Mucosa of descending colon (tissue), 3 donors: ENCODE data around the gene PXN. TPM values are rescaled to one million over a fixed set of nuclear protein-coding genes. Genes with fewer than 3 reads are reported as not detected.
"Not testable (repeated sequence)": the region's sequence is repeated elsewhere in the genome, so short reads cannot be mapped to it uniquely, and the experiment has no call there.

Experiments
- ATAC-seq: fragments of 200-7000 bp; cut with Tn5 transposase; one replicate; pipeline ENCODE4 v1.9.1; 2020; ENCODE audit warnings: mild to moderate bottlenecking, moderate library complexity
- DNase-seq, 3 donors: peaks; one replicate each; pipeline ENCODE4 v3.0.0-alpha.2; 2020
- H3K36me3 ChIP-seq: fragments of 200-600 bp; one replicate; pipeline ENCODE4 v1.8.0; 2021; ENCODE audit warnings: low read depth, mild to moderate bottlenecking
- H3K4me1 ChIP-seq: fragments of 200-600 bp; one replicate; pipeline ENCODE4 v1.8.0; 2021; ENCODE audit warnings: low read depth, mild to moderate bottlenecking
- H3K4me3 ChIP-seq: fragments of 200-600 bp; one replicate; pipeline ENCODE4 v1.8.0; 2021; ENCODE audit warnings: mild to moderate bottlenecking
- H3K9me3 ChIP-seq: fragments of 200-600 bp; one replicate; pipeline ENCODE4 v1.8.0; 2021; ENCODE audit warnings: mild to moderate bottlenecking
- intact Hi-C, 2 donors: fragments of 100-400 bp; cut with DNase I in 1 of 2; cut with micrococcal nuclease in 1 of 2; formaldehyde crosslinking; loops; one replicate each; pipeline versions ENCODE4 v1.11.0 to v1.11.1; 2022; cut with DNase I, micrococcal nuclease
- total RNA-seq, 3 donors: library from RNA; stranded (reverse); fragmentation: NEBNext Ultra II Directional in 2 of 3; extraction: Animal tissue kit (Norgen Biotek cat#: 25700) in 2 of 3; gene quantifications; one replicate each; pipeline versions ENCODE4 v1.2.1 to v1.2.4, GENCODE V29; 2021 to 2023
- TF ChIP-seq, protein P1 (sequence below): fragments of 200-600 bp; IDR thresholded peaks from one replicate; pipeline ENCODE4 v1.8.0; 2022; ENCODE audit warnings: antibody characterized with exemption, mild to moderate bottlenecking
- donor health status: DM: no; HTN: no; CAD: no; lungs with moderate emphysema.
- donor health status: DM: no; HTN: no; CAD: no.
- donor health status: DM: no; HTN: yes; CAD: no.

PXN gene
- total RNA-seq, 3 donors from 2014 or later, result 117 to 167 (median 146) TPM

DNA sequence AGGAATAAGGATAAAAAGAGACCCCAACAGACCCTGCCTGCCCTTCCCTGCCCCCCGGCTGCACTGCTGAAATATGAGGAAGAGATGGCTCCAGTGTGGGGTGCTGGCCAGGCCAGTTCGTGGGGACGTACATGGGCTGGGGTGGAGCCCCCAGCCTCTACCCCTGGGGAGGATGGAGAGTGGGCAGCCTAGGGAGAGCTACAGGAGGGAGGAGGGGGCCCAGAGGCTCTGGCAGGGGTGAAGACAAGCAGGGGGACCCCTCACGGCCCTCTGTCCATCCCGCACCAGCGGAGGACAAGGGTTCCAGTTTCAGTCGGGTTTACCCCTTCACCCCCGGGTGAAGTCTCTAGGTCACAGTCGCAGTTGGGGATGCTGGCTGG, 53.6 kb downstream of the PXN start:
- intact Hi-C loops, result no loop called here
- TF ChIP-seq, protein P1, sequence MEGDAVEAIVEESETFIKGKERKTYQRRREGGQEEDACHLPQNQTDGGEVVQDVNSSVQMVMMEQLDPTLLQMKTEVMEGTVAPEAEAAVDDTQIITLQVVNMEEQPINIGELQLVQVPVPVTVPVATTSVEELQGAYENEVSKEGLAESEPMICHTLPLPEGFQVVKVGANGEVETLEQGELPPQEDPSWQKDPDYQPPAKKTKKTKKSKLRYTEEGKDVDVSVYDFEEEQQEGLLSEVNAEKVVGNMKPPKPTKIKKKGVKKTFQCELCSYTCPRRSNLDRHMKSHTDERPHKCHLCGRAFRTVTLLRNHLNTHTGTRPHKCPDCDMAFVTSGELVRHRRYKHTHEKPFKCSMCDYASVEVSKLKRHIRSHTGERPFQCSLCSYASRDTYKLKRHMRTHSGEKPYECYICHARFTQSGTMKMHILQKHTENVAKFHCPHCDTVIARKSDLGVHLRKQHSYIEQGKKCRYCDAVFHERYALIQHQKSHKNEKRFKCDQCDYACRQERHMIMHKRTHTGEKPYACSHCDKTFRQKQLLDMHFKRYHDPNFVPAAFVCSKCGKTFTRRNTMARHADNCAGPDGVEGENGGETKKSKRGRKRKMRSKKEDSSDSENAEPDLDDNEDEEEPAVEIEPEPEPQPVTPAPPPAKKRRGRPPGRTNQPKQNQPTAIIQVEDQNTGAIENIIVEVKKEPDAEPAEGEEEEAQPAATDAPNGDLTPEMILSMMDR, result no peak
- Histone ChIP-seq H3K4me1 (peaks cover 16% of the 10 kb centered on the region), H3K9me3 (no peaks in the 10 kb centered on the region), H3K36me3 (no peaks in the 10 kb centered on the region), H3K4me3 (no peak overlapping the region)
- ATAC-seq, result no peak
- DNase-seq, result peak in 1 of 3 donors; percentile 33

DNA sequence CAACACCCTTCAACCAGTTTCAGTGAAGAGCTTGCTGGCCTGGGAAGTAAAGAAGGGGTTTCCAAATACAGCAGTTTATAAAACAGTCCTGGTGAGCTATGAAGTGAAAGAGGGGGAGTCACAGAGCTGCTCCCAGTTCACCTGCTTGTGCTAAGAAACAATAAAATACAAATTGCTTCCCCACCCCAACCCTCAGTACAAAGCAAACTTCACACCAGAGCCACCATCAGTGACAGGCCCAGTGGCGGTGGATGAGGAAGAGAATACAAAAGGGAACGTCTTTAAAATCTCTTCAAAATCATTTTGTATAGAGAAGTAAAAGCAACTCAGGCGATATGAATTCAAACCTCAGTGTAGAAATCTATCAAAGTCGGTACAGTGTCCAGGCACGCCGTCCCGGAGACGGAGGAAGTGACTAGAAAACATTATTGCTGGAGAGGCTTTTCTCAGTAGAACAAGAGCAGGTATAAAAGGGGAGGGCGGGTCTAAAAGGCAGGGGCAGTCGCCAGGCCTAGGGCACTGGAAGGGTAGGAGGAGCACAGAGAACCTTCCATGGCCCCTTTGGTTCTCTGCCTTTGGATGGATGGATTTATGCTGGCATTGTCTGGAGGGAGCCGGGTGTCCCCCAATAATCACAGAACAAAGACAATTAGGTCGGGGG, 54.2 kb downstream of the PXN start:
- no peaks in the 10 kb centered on the region for H3K36me3 ChIP-seq
- H3K4me1 ChIP-seq, result peaks cover 16% of the 10 kb centered on the region
- H3K4me3 ChIP-seq, result no peak overlapping the region
- DNase-seq (peak in 1 of 3 donors; percentile 41), ATAC-seq (peak; percentile 73)
- intact Hi-C loops, result no loop called here
- no peaks in the 10 kb centered on the region for H3K9me3 ChIP-seq
- TF ChIP-seq, protein P1, result no peak

DNA sequence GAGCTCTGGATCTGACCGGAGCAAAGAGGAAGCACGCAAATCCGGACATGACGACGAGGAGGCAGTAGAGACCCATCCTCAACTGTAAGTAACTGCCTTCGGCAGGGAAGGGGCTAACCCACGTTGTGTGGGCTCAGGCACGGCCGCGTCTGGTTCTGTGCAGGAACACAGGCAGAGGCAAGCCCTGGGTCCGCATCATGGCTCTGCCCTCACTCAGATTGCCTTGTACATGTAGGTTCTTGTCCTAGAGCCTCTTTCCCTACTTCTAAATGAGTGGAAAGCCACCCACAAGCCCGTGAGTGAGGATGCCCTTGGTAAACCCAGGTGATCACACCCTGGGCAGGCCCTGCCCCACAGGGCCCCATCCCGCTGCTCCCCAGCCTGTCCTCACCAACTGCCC, 55.7 kb downstream of the PXN start:
- DNase-seq (peak in 2 of 3 donors; percentile 28 to 34), ATAC-seq (no peak)
- H3K36me3 ChIP-seq, result no peaks in the 10 kb centered on the region
- TF ChIP-seq, protein P1, result no peak
- intact Hi-C loops, result no loop called here
- H3K4me3 ChIP-seq, result no peak overlapping the region
- H3K9me3 ChIP-seq, result no peaks in the 10 kb centered on the region
- peaks cover 16% of the 10 kb centered on the region for H3K4me1 ChIP-seq

DNA sequence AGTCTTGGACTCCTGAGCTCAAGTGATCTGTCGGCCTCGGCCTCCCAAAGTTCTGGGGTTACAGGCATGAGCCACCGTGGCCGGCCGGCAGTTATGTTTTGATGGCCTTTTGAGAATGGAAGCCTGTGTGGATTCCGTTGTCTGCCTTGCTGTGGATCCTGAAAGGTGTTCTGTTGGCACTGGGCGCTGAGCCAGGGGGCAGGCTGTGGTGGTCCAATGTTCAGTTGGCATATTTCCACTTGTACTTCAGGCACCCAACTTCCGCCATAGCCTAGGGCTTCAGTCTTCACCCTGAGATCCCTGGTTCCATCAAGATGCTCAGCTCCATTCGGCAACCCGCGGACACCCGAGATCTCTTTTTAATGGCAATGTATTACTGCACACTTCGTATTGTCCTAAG, 58.3 kb downstream of the PXN start:
- ATAC-seq, result no peak
- Histone ChIP-seq H3K36me3 (no peaks in the 10 kb centered on the region), H3K4me3 (no peak overlapping the region), H3K4me1 (peaks cover 14% of the 10 kb centered on the region), H3K9me3 (no peaks in the 10 kb centered on the region)
- peak in 2 of 3 donors; percentile 18 to 42 for DNase-seq
- TF ChIP-seq, protein P1, result no peak
- intact Hi-C loops, result no loop called here

DNA sequence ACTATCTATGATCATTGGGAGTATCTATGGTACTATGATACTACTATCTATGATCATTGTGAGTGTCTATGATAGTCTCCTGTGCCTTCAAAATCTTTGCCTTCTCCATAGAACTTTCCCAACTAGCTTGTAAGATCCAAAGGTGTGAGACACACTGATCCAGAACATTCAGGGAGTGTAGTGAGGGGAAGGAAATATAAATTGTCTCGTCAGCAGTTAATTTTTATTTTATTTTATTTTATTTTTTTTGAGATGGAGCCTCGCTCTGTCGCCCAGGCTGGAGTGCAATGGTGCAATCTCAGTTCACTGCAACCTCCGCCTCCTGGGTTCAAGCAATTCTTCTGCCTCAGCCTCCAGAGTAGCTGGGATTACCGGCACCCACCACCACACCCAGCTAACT, 58.7 kb downstream of the PXN start:
- H3K36me3 ChIP-seq, H3K4me1 ChIP-seq, H3K4me3 ChIP-seq, ATAC-seq, H3K9me3 ChIP-seq, intact Hi-C loops, DNase-seq: not testable (repeated sequence)

DNA sequence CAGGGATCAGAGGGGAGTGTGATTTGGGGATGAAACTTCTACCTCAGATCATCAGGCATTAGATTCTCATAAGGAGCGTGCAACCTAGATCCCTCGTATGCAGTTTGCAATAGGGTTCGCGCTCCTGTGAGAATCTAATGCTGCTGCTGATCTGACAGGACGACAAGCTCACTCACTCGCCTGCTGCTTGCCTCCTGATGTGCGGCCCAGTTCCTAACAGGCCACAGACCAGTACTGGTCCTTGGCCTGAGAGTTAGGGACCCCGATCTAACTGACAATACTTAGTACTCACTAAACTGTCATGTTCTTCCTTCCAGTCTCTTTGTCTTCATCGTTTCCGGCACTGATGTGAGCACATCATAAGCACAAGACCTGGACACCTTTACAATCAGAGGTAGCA, 59.3 kb downstream of the PXN start:
- ATAC-seq, result no peak

More for the DNA sequence above, 59.3 kb downstream of the PXN start:
- Histone ChIP-seq H3K4me3 (no peak overlapping the region), H3K36me3 (no peaks in the 10 kb centered on the region), H3K4me1 (peaks cover 7% of the 10 kb centered on the region), H3K9me3 (no peaks in the 10 kb centered on the region)
- intact Hi-C loops, result no loop called here
- DNase-seq, result peak in 1 of 3 donors; percentile 23
- TF ChIP-seq, protein P1, result no peak
